ENCODE measurements around the gene FBXW4. TPM values are rescaled to one million over a fixed set of nuclear protein-coding genes. Genes with fewer than 3 reads are reported as not detected.

The FBXW4 gene
- total RNA-seq, 1 donor from 2014 or later: 108 TPM

DNA sequence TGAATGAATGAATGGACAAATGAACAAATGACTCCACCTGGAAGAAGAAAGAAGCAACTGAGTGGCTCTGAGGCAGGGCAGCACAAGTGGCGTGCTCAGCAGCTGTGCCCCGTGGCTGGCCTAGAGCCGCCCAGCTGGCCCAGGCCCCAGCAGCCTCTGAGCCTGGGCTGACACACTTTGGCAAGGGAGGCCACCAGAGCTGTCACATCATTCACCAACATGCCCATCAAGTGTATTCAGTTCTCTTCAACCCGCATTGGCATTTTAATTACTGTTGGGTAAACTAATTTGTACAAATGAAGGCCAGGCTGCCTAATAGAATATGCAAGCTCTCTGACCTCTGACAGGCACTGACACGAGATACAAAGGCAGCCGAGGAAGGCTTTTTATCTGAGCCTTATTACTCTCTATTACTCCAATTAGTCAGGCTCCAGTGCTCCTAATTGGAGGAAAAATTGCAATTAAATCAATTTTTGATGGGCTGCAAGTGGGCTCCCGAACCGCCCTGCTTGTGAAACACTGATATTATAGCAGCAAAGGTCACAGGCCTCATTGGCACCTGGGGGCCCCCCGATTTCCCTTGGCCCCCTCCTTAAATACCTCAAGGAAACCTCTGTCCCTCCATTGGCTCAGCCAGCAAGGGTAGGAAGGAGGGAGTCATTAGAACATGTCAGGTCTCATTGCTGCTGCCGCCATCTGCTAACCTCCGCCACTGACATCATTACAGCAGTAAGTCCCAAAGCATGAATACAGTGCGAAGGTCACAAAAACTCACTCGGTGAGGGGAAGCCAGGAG is 64.9 kb downstream of the FBXW4 start:
- Histone ChIP-seq H3K27ac (ENCODE audit: low read depth, low read length) (no peak overlapping the region), H3K9ac (ENCODE audit: low read depth in 1 of 3, low read length in 3 of 3) (no peak overlapping the region), H3K36me3 (ENCODE audit: control insufficient read depth in 3 of 3, insufficient read depth in 3 of 3, low read length in 3 of 3) (peaks cover 0 to 6% (median 2%) of the 10 kb centered on the region in 3 donors), H3K27me3 (ENCODE audit: control insufficient read depth in 3 of 3, insufficient read depth in 3 of 3, low read length in 3 of 3) (no peaks in the 10 kb centered on the region), H3K9me3 (ENCODE audit: control insufficient read depth in 3 of 3, low read length in 3 of 3) (no peaks in the 10 kb centered on the region), H3K4me3 (ENCODE audit: low read length in 3 of 3) (no peak overlapping the region), H3K4me1 (ENCODE audit: control insufficient read depth in 3 of 3, insufficient read depth in 3 of 3, low read length in 3 of 3) (peaks cover 17 to 25% (median 18%) of the 10 kb centered on the region in 3 donors)

DNA sequence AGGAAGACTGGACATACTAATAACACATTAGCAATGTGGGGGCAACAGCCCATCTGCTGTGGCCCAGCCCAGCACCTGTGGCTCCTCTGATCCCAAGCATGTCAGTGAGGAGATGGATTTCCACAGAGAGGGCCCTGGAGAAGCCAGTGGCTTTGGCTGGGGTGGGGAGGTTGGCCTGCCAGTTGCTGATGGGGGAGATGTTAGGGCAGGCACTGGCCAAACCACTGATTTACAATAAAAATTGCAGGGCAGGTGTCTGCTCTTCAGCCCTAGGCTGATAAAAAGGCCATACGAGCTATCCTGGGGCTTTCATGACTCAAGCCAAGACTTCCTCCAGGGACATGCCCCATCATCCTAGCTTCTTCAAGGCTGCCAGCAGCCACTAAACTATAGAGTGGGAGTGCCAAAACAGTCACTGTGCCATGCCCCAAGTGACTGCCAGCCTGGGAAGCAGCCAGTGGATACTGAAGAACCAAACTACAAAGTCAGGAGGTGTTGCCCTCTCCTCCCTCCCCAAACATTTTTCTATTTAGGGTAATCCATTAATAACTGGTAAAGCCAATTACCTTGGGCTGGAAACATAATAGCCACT is 69.1 kb downstream of the FBXW4 start:
- H3K4me1 ChIP-seq (ENCODE audit: control insufficient read depth in 3 of 3, insufficient read depth in 3 of 3, low read length in 3 of 3): peaks cover 21 to 31% (median 23%) of the 10 kb centered on the region in 3 donors
- no peaks in the 10 kb centered on the region for H3K9me3 ChIP-seq (ENCODE audit: control insufficient read depth in 3 of 3, low read length in 3 of 3)
- no peak overlapping the region for H3K27ac ChIP-seq (ENCODE audit: low read depth, low read length)
- no peak overlapping the region for H3K9ac ChIP-seq (ENCODE audit: low read depth in 1 of 3, low read length in 3 of 3)
- H3K36me3 ChIP-seq (ENCODE audit: control insufficient read depth in 3 of 3, insufficient read depth in 3 of 3, low read length in 3 of 3): peaks cover 2 to 16% (median 5%) of the 10 kb centered on the region in 3 donors
- no peaks in the 10 kb centered on the region for H3K27me3 ChIP-seq (ENCODE audit: control insufficient read depth in 3 of 3, insufficient read depth in 3 of 3, low read length in 3 of 3)
- no peak overlapping the region for H3K4me3 ChIP-seq (ENCODE audit: low read length in 3 of 3)

DNA sequence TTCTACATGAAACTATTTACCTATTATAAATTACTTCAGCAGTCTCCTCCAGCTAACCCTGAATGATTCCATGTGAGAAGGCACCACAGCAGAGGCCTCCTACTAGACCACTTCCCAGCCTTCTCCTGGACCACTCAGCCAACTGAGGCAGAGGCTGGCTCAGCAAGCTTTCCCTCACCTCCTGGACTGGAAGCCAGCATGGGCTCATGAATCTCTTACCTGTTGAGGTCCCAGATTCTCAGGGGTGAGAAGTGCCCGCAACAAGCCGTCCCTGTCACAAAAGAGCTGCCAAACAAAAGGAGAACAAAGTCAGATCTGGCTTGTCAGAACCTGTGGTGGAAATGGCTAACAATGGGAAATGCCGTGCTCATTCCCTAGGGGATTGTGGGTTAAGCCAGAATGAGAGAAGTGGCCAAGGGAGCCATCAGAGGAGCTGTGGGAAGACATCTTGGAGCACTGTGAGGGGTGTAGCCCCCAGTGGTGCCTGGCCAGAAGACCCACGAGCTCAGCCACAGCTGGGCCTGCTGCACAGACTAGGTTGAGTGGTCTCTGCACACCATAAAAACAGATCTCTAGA is 70.4 kb downstream of the FBXW4 start:
- Histone ChIP-seq H3K4me3 (ENCODE audit: low read length in 3 of 3) (no peak overlapping the region), H3K9ac (ENCODE audit: low read depth in 1 of 3, low read length in 3 of 3) (no peak overlapping the region), H3K9me3 (ENCODE audit: control insufficient read depth in 3 of 3, low read length in 3 of 3) (no peaks in the 10 kb centered on the region), H3K27me3 (ENCODE audit: control insufficient read depth in 3 of 3, insufficient read depth in 3 of 3, low read length in 3 of 3) (no peaks in the 10 kb centered on the region), H3K4me1 (ENCODE audit: control insufficient read depth in 3 of 3, insufficient read depth in 3 of 3, low read length in 3 of 3) (peaks cover 20 to 24% (median 22%) of the 10 kb centered on the region in 3 donors), H3K27ac (ENCODE audit: low read depth, low read length) (no peak overlapping the region), H3K36me3 (ENCODE audit: control insufficient read depth in 3 of 3, insufficient read depth in 3 of 3, low read length in 3 of 3) (peaks cover 2 to 20% (median 6%) of the 10 kb centered on the region in 3 donors)

- Histone ChIP-seq H3K4me3 (ENCODE audit: low read length in 3 of 3) (no peak overlapping the region), H3K4me1 (ENCODE audit: control insufficient read depth in 3 of 3, insufficient read depth in 3 of 3, low read length in 3 of 3) (peaks cover 16 to 20% (median 19%) of the 10 kb centered on the region in 3 donors), H3K27ac (ENCODE audit: low read depth, low read length) (no peak overlapping the region), H3K36me3 (ENCODE audit: control insufficient read depth in 3 of 3, insufficient read depth in 3 of 3, low read length in 3 of 3) (peaks cover 2 to 20% (median 10%) of the 10 kb centered on the region in 3 donors), H3K9me3 (ENCODE audit: control insufficient read depth in 3 of 3, low read length in 3 of 3) (no peaks in the 10 kb centered on the region), H3K9ac (ENCODE audit: low read depth in 1 of 3, low read length in 3 of 3) (no peak overlapping the region), H3K27me3 (ENCODE audit: control insufficient read depth in 3 of 3, insufficient read depth in 3 of 3, low read length in 3 of 3) (no peaks in the 10 kb centered on the region)
Observed at GRCh38 chr10:101623528-101623927, 71.4 kb downstream of the FBXW4 start.

- Histone ChIP-seq H3K36me3 (ENCODE audit: control insufficient read depth in 3 of 3, insufficient read depth in 3 of 3, low read length in 3 of 3) (peaks cover 9 to 27% (median 15%) of the 10 kb centered on the region in 3 donors), H3K4me3 (ENCODE audit: low read length in 3 of 3) (no peak overlapping the region), H3K4me1 (ENCODE audit: control insufficient read depth in 3 of 3, insufficient read depth in 3 of 3, low read length in 3 of 3) (peaks cover 3 to 6% (median 5%) of the 10 kb centered on the region in 3 donors), H3K9me3 (ENCODE audit: control insufficient read depth in 3 of 3, low read length in 3 of 3) (no peaks in the 10 kb centered on the region), H3K9ac (ENCODE audit: low read depth in 1 of 3, low read length in 3 of 3) (no peak overlapping the region), H3K27ac (ENCODE audit: low read depth, low read length) (no peak overlapping the region), H3K27me3 (ENCODE audit: control insufficient read depth in 3 of 3, insufficient read depth in 3 of 3, low read length in 3 of 3) (no peaks in the 10 kb centered on the region)
Observed at GRCh38 chr10:101619983-101620382, 75.0 kb downstream of the FBXW4 start.

- Histone ChIP-seq H3K27me3 (ENCODE audit: control insufficient read depth in 3 of 3, insufficient read depth in 3 of 3, low read length in 3 of 3) (no peaks in the 10 kb centered on the region), H3K36me3 (ENCODE audit: control insufficient read depth in 3 of 3, insufficient read depth in 3 of 3, low read length in 3 of 3) (peaks cover 9 to 21% (median 15%) of the 10 kb centered on the region in 3 donors), H3K4me1 (ENCODE audit: control insufficient read depth in 3 of 3, insufficient read depth in 3 of 3, low read length in 3 of 3) (no peaks in the 10 kb centered on the region), H3K9ac (ENCODE audit: low read depth in 1 of 3, low read length in 3 of 3) (no peak overlapping the region), H3K4me3 (ENCODE audit: low read length in 3 of 3) (no peak overlapping the region), H3K27ac (ENCODE audit: low read depth, low read length) (no peak overlapping the region), H3K9me3 (ENCODE audit: control insufficient read depth in 3 of 3, low read length in 3 of 3) (no peaks in the 10 kb centered on the region)
Observed at GRCh38 chr10:101618871-101619270, 76.1 kb downstream of the FBXW4 start.

DNA sequence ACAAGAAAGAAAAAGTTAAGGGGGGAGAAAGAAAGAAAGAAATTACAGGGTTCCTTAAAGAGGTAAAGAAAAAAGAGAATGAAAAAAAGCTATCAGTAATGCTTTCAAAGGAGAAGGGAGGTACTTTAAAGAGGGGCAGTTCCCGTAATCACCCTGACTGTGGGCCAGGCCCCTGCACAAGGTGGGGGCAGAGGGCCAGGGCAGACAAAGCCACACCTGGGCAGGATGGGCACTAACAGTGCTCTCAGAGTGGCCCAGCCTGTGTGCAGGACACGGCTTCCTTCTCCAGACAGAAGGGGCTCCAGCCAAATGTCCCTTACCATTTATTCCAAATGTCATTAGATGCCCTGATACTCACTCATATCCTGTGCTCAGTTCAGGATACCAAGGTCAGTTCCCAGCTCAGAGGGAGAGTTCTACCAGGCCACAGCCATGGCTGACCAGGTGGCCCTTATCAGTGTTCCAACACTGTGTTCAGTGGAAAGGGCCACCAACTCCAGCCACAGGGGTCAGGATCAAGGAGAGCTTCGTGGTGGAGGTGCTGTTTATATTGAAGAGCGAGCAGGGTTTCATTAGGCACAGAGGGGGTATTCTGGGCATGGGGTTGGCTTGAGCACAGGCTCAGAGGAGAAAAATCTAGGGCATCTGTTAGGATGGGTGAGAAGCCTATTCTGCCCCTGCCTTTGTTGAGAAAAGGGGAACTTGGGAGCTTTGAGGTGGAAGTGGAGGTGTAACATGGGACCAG is 77.0 kb downstream of the FBXW4 start:
- no peak overlapping the region for H3K4me3 ChIP-seq (ENCODE audit: low read length in 3 of 3)
- H3K27ac ChIP-seq (ENCODE audit: low read depth, low read length): no peak overlapping the region
- no peaks in the 10 kb centered on the region for H3K27me3 ChIP-seq (ENCODE audit: control insufficient read depth in 3 of 3, insufficient read depth in 3 of 3, low read length in 3 of 3)
- H3K9me3 ChIP-seq (ENCODE audit: control insufficient read depth in 3 of 3, low read length in 3 of 3): no peaks in the 10 kb centered on the region
- H3K9ac ChIP-seq (ENCODE audit: low read depth in 1 of 3, low read length in 3 of 3): no peak overlapping the region
- H3K4me1 ChIP-seq (ENCODE audit: control insufficient read depth in 3 of 3, insufficient read depth in 3 of 3, low read length in 3 of 3): no peaks in the 10 kb centered on the region
- peaks cover 9 to 16% (median 15%) of the 10 kb centered on the region in 3 donors for H3K36me3 ChIP-seq (ENCODE audit: control insufficient read depth in 3 of 3, insufficient read depth in 3 of 3, low read length in 3 of 3)

GRCh38 chr10:101617102-101617823 is 77.7 kb downstream of the FBXW4 start:
- Histone ChIP-seq H3K36me3 (ENCODE audit: control insufficient read depth in 3 of 3, insufficient read depth in 3 of 3, low read length in 3 of 3) (peaks cover 11 to 16% (median 15%) of the 10 kb centered on the region in 3 donors), H3K9me3 (ENCODE audit: control insufficient read depth in 3 of 3, low read length in 3 of 3) (no peaks in the 10 kb centered on the region), H3K4me3 (ENCODE audit: low read length in 3 of 3) (no peak overlapping the region), H3K4me1 (ENCODE audit: control insufficient read depth in 3 of 3, insufficient read depth in 3 of 3, low read length in 3 of 3) (no peaks in the 10 kb centered on the region), H3K9ac (ENCODE audit: low read depth in 1 of 3, low read length in 3 of 3) (no peak overlapping the region), H3K27me3 (ENCODE audit: control insufficient read depth in 3 of 3, insufficient read depth in 3 of 3, low read length in 3 of 3) (no peaks in the 10 kb centered on the region), H3K27ac (ENCODE audit: low read depth, low read length) (no peak overlapping the region)

DNA sequence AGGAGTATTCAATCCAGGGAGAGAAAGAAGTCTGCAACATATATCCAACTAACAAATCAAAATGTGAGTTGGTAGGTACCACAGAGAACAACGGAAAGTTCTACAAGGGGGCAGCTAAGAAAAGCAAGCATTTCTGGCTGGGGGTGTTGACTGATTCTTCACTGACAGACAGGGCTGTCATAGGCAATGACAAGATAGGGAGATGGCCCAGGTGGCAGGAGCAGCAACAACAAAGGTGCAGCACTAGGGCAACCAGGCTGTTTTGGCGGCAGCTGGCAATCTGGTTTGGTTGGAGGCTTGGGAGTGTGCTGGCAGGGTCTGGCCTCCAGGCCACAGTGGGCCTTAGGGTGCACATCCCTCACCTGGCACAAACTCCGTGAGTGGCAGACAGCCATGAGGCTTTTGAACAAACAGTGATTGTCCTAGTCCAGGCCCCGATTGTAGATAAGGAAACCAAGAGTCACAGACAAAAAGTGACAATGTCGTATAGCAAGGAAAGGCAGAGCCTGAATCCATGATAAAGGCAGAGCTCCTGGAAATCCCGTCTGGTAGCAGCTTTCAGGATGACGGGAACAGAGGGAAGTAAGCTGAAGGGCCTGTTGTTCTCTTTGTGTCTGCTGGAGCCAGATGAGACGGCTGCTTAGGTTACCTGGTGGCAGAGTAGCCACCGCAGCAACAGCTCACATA is 78.4 kb downstream of the FBXW4 start:
- H3K27me3 ChIP-seq (ENCODE audit: control insufficient read depth in 3 of 3, insufficient read depth in 3 of 3, low read length in 3 of 3): no peaks in the 10 kb centered on the region
- H3K36me3 ChIP-seq (ENCODE audit: control insufficient read depth in 3 of 3, insufficient read depth in 3 of 3, low read length in 3 of 3): peaks cover 18 to 23% (median 22%) of the 10 kb centered on the region in 3 donors
- no peak overlapping the region for H3K27ac ChIP-seq (ENCODE audit: low read depth, low read length)
- H3K4me1 ChIP-seq (ENCODE audit: control insufficient read depth in 3 of 3, insufficient read depth in 3 of 3, low read length in 3 of 3): no peaks in the 10 kb centered on the region
- no peaks in the 10 kb centered on the region for H3K9me3 ChIP-seq (ENCODE audit: control insufficient read depth in 3 of 3, low read length in 3 of 3)
- no peak overlapping the region for H3K9ac ChIP-seq (ENCODE audit: low read depth in 1 of 3, low read length in 3 of 3)
- no peak overlapping the region for H3K4me3 ChIP-seq (ENCODE audit: low read length in 3 of 3)

Measured in skeletal muscle tissue (tissue), 4 donors.